HFFc6 (cell line): ENCODE results near the gene ADM5. TPM values are rescaled to one million over a fixed set of nuclear protein-coding genes. Genes with fewer than 3 reads are reported as not detected.

Experiments used
- DNase-seq: peaks from one replicate; pipeline ENCODE4 v3.0.0-alpha.2; 2018
- H3K27ac Mint-ChIP-seq: 2 replicates; pipeline ENCODE4 v1.8.0; 2020; ENCODE audit warnings: mild to moderate bottlenecking, mixed read lengths
- H3K27me3 Mint-ChIP-seq: 2 replicates; pipeline ENCODE4 v1.8.0; 2021; ENCODE audit warnings: mild to moderate bottlenecking, moderate library complexity, mixed read lengths; ENCODE audit not compliant: insufficient read depth
- H3K36me3 Mint-ChIP-seq: 2 replicates; pipeline ENCODE4 v1.8.0; 2021; ENCODE audit warnings: low read depth, mixed read lengths
- H3K4me1 Mint-ChIP-seq: 2 replicates; pipeline ENCODE4 v1.8.0; 2020; ENCODE audit warnings: low read depth, mixed read lengths
- H3K4me3 Mint-ChIP-seq: 2 replicates; pipeline ENCODE4 v1.8.0; 2020; ENCODE audit warnings: mild to moderate bottlenecking, moderate library complexity, mixed read lengths
- H3K9me3 Mint-ChIP-seq: 2 replicates; pipeline ENCODE4 v1.8.0; 2020; ENCODE audit warnings: mild to moderate bottlenecking, mixed read lengths
- total RNA-seq, 6 experiments: library from RNA; stranded (reverse); fragmentation: NEBNext Ultra II Directional; extraction: Animal tissue kit (Norgen Biotek cat#: 25700); gene quantifications; 2 replicates in 1 of 6; 3 replicates in 5 of 6; pipeline ENCODE4 v1.2.3, GENCODE V29; 2021
- TF ChIP-seq, protein P1 (sequence below): fragments of 200-600 bp; sonication (generic); IDR thresholded peaks from 2 replicates; pipeline ENCODE4 v1.5.0; 2021; ENCODE audit warnings: antibody characterized with exemption, mild to moderate bottlenecking

ADM5 gene
- total RNA-seq, 6 experiments from 2014 or later: 0.74 to 0.99 (median 0.87) TPM

DNA sequence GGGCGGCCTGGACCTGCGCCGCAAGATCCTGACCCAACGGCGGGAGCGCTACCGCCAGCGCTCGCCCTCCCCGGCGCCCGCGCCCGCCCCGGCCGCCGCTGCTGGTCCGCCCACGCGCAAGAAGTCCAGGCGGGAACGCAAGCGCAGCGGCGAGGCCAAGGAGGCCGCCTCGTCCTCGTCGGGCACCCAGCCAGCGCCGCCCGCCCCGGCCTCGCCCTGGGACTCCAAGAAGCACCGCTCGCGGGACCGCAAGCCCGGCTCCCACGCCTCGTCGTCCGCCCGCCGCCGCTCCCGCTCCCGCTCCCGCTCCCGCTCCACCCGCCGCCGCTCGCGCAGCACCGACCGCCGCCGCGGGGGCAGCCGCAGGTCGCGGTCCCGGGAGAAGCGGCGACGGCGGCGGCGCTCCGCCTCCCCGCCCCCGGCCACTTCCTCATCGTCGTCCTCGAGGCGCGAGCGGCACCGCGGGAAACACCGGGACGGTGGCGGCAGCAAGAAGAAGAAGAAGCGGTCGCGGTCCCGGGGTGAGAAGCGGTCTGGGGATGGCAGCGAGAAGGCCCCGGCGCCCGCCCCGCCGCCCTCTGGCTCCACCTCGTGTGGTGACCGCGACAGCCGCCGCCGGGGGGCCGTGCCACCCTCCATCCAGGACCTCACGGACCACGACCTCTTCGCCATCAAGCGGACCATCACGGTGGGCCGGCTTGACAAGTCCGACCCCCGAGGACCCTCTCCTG is 37.4 kb upstream of the ADM5 start:
- no peak for DNase-seq
- Mint-ChIP-seq H3K36me3 (peaks cover 12% of the 10 kb centered on the region), H3K27ac (no peak overlapping the region), H3K27me3 (peaks cover 4% of the 10 kb centered on the region), H3K4me1 (no peaks in the 10 kb centered on the region), H3K4me3 (no peak overlapping the region), H3K9me3 (no peaks in the 10 kb centered on the region)
- TF ChIP-seq, protein P1, sequence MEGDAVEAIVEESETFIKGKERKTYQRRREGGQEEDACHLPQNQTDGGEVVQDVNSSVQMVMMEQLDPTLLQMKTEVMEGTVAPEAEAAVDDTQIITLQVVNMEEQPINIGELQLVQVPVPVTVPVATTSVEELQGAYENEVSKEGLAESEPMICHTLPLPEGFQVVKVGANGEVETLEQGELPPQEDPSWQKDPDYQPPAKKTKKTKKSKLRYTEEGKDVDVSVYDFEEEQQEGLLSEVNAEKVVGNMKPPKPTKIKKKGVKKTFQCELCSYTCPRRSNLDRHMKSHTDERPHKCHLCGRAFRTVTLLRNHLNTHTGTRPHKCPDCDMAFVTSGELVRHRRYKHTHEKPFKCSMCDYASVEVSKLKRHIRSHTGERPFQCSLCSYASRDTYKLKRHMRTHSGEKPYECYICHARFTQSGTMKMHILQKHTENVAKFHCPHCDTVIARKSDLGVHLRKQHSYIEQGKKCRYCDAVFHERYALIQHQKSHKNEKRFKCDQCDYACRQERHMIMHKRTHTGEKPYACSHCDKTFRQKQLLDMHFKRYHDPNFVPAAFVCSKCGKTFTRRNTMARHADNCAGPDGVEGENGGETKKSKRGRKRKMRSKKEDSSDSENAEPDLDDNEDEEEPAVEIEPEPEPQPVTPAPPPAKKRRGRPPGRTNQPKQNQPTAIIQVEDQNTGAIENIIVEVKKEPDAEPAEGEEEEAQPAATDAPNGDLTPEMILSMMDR: no peak

DNA sequence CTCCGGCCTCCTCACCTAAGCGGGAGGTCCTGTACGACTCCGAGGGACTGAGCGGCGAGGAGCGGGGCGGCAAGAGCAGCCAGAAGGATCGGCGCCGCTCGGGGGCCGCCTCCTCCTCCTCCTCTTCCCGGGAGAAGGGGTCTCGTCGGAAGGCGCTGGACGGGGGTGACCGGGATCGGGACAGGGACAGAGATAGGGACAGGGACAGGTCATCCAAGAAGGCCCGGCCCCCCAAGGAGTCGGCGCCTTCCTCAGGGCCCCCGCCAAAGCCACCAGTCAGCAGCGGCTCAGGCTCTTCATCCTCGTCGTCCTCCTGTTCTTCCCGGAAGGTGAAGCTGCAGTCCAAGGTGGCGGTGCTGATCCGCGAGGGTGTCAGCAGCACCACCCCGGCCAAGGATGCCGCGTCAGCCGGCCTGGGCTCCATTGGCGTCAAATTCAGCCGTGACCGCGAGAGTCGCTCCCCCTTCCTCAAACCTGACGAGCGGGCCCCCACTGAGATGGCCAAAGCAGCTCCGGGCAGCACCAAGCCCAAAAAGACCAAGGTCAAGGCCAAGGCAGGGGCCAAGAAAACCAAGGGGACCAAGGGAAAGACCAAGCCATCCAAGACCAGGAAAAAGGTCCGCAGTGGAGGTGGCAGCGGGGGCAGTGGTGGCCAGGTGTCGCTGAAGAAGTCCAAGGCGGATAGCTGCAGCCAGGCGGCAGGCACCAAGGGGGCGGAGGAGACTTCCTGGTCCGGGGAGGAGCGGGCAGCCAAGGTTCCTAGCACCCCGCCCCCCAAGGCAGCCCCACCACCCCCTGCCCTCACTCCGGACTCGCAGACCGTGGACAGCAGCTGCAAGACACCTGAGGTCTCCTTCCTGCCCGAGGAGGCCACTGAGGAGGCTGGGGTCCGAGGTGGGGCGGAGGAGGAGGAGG is 36.6 kb upstream of the ADM5 start:
- TF ChIP-seq, protein P1: no peak
- no peaks in the 10 kb centered on the region for H3K9me3 Mint-ChIP-seq
- no peaks in the 10 kb centered on the region for H3K4me1 Mint-ChIP-seq
- no peak for DNase-seq
- peaks cover 4% of the 10 kb centered on the region for H3K27me3 Mint-ChIP-seq
- H3K27ac Mint-ChIP-seq: no peak overlapping the region
- H3K4me3 Mint-ChIP-seq: no peak overlapping the region
- peaks cover 15% of the 10 kb centered on the region for H3K36me3 Mint-ChIP-seq

DNA sequence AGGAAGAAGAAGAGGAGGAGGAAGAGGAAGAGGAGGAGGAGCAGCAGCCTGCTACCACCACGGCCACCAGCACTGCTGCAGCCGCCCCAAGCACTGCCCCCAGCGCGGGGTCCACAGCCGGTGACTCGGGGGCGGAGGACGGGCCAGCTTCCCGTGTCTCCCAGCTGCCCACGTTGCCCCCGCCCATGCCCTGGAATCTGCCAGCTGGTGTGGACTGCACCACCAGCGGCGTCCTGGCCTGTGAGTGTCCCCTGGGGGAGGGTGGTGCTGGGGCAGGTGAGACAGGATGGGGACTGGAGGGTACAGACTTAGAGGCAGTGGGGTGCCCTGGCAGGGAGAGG is 36.0 kb upstream of the ADM5 start:
- peaks cover 17% of the 10 kb centered on the region for H3K36me3 Mint-ChIP-seq
- peak overlapping the region; percentile 36; the same call in 1 of the 2 replicates for H3K27ac Mint-ChIP-seq
- H3K4me3 Mint-ChIP-seq: no peak overlapping the region

DNA sequence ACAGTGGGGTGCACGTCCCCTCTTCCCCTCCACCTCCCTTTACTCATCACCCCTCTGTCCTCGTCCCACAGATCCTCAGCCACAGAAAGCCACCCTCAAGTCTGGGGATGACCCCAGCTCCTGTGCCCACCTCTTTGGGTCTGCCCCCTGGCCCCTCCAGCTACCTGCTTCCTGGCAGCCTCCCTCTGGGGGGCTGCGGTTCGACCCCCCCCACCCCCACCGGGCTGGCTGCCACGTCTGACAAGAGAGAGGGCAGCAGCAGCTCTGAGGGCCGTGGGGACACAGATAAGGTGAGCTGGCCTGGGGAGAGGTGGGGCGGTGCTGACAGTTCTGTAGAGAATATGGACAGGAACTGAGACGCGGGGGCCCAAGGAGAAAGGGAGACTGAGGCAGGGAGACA is 34.8 kb upstream of the ADM5 start:
- Mint-ChIP-seq H3K9me3 (no peaks in the 10 kb centered on the region), H3K27me3 (peaks cover 4% of the 10 kb centered on the region), H3K36me3 (peaks cover 11% of the 10 kb centered on the region), H3K27ac (no peak overlapping the region), H3K4me3 (no peak overlapping the region), H3K4me1 (no peaks in the 10 kb centered on the region)
- TF ChIP-seq, protein P1: no peak
- no peak for DNase-seq

More for the DNA sequence above, 36.0 kb upstream of the ADM5 start:
- TF ChIP-seq, protein P1: no peak
- no peaks in the 10 kb centered on the region for H3K4me1 Mint-ChIP-seq
- peaks cover 4% of the 10 kb centered on the region for H3K27me3 Mint-ChIP-seq
- no peaks in the 10 kb centered on the region for H3K9me3 Mint-ChIP-seq
- no peak for DNase-seq

DNA sequence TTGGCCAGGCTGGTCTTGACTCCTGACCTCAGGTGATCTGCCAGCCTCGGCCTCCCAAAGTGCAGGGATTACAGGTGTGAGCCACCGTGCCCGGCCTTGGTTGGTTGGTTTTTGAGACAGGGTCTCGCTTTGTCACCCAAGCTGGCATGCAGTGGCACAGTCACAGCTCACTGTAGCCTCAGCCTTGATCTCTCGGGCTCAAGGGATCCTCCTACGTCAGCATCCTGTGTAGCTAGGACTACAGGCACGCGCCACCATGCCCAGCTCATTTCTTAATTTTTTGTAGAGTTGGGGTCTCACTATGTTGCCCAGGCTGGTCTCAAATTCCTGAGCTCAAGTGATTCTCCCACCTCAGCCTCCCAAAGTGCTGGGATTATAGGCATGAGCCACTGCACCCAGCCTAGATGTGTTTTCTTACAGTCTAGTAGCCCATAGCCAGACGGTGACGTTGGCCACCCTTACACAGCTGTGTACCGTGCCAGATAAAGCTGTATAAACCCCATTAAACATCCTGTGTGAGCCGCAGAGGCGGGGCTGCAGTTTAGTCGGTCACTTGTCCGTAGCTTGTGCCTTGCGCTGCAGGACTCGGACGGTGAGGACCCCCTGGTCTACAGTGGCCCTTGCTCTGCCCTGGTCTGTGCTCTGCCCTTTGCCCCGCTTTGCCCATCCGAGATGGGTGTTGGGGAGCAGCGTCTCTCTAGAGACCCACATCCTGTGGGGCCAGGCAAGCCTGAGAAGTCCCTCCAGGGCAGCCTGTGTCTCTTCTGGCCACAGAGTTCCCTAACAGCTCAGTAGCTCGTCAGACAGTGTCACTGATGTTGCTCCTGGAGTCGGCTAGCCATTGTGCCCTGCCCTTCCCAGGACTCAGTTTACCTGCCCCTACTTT is 33.6 kb upstream of the ADM5 start:
- H3K4me1 Mint-ChIP-seq: no peaks in the 10 kb centered on the region
- H3K9me3 Mint-ChIP-seq: no peaks in the 10 kb centered on the region
- DNase-seq: no peak
- H3K36me3 Mint-ChIP-seq: peaks cover 18% of the 10 kb centered on the region
- no peak overlapping the region for H3K27ac Mint-ChIP-seq
- TF ChIP-seq, protein P1: no peak
- H3K4me3 Mint-ChIP-seq: no peak overlapping the region
- peaks cover 4% of the 10 kb centered on the region for H3K27me3 Mint-ChIP-seq
